SK-N-MC (cell line): ENCODE results near the gene PDE3B.

Experiments
- DNase-seq: peaks from one replicate; pipeline ENCODE4 v3.0.0-alpha.2; 2011; ENCODE audit warnings: low read depth, low spot score
- H3K27ac ChIP-seq: fragments of 200-600 bp; sonication (generic); 2 replicates; pipeline ENCODE4 v1.5.1; 2016; ENCODE audit warnings: mixed run types
- H3K36me3 ChIP-seq: fragments of 200-600 bp; sonication (generic); 2 replicates; pipeline ENCODE4 v1.6.1; 2017; ENCODE audit warnings: antibody characterized with exemption, low read length, mixed read lengths; ENCODE audit not compliant: insufficient read depth
- H3K4me3 ChIP-seq: fragments of 200-600 bp; sonication (generic); 2 replicates; pipeline ENCODE4 v1.5.1; 2016
- H3K9ac ChIP-seq: fragments of 200-600 bp; sonication (generic); 2 replicates; pipeline ENCODE4 v1.8.0; 2017; ENCODE audit warnings: mixed run types, mixed read lengths; ENCODE audit not compliant: insufficient read length
- H3K9me3 ChIP-seq: fragments of 200-600 bp; sonication (generic); 2 replicates; pipeline ENCODE4 v1.6.1; 2017; ENCODE audit warnings: low read depth, mild to moderate bottlenecking, antibody characterized with exemption, low read length, moderate library complexity, mixed read lengths
- EZH2 ChIP-seq: fragments of 200-600 bp; sonication (generic); IDR thresholded peaks from one replicate; pipeline ENCODE4 v1.6.1; 2017; ENCODE audit warnings: antibody characterized with exemption
- FOXP2 ChIP-seq: optimal IDR thresholded peaks from 2 replicates; pipeline ENCODE3; 2011; ENCODE audit warnings: mild to moderate bottlenecking, moderate library complexity; ENCODE audit not compliant: insufficient read depth; ENCODE audit errors: extremely low read length, control extremely low read depth
- POLR2AphosphoS5 ChIP-seq: IDR thresholded peaks from 2 replicates; pipeline ENCODE4 v1.6.1; 2012; ENCODE audit warnings: mild to moderate bottlenecking, low read depth, low read length, borderline replicate concordance

The PDE3B gene

DNA sequence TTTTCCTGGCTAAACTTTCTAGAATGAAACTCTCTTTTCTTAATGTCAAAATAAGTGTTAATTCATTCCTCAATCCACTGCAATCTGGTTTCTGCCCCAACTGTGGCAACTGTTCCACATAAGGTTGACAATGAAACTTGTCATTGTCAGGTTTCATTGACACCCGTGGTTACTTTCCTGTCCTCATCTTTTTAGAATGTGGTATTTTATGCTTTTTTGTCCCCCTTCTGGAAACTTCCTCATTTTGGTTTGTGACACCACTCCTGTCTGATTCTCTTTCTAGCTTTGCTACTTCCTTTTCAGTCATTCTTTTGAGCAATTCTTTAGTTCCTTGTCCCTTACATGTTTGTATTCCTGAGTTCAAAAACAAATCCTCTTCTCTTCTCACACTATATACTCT is 7.5 kb upstream of the PDE3B start:
- no peak overlapping the region for H3K9ac ChIP-seq
- H3K27ac ChIP-seq, result no peak overlapping the region
- no peak for DNase-seq
- no peaks in the 10 kb centered on the region for H3K36me3 ChIP-seq
- no peak for TF ChIP-seq POLR2AphosphoS5
- H3K9me3 ChIP-seq, result no peaks in the 10 kb centered on the region
- H3K4me3 ChIP-seq, result no peak overlapping the region

DNA sequence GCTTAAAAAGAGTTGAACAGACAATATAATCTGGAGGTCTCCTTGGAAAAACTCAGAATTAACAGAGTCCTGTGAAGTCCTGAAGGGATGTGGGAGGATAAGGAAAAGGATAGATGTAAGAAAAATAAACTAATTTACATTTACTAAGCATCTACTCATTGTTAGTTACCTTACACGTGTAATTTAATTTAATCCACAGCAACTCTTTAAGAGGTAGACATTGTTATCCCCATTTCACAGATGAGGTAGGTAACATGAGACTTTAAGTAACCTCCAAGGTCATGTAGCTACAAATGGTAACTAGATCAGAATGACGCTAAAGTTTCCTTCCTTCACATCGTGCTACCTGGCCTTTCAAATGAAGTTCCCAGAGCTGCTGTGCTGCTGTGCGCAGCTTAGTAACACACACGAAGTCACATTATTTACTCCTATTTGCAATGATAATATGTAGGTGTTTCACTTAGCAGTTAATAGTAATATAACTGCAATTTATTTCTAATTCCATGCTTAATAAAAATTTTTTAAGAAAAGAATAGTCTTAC is 5.7 kb upstream of the PDE3B start:
- H3K9me3 ChIP-seq, result no peaks in the 10 kb centered on the region
- TF ChIP-seq POLR2AphosphoS5 (no peak), EZH2 (no peak), FOXP2 (no peak)
- H3K4me3 ChIP-seq, result no peak overlapping the region
- no peak overlapping the region for H3K9ac ChIP-seq
- no peaks in the 10 kb centered on the region for H3K36me3 ChIP-seq
- H3K27ac ChIP-seq, result no peak overlapping the region
- DNase-seq, result no peak

DNA sequence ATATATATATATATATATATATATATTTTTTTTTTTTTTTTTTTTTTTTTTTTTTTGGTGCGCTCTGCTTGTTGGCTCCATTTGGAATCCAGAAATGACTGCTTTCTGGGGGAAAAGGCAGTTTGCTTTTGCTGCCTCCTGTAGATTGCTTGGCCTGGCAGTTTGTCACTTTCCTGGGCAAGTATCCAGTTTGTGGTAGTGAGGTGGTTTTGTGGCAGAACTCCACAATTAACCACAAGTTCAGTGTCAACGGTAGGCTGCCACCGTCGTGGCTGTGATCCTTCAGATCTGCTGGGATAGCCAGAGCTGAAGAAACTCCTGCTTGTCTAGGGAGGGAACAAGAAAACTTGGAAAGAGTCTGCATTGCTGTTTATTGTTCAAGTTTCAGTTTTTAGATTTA is 5.0 kb upstream of the PDE3B start:
- H3K9ac ChIP-seq, result no peak overlapping the region
- no peaks in the 10 kb centered on the region for H3K36me3 ChIP-seq
- no peak overlapping the region for H3K4me3 ChIP-seq
- no peaks in the 10 kb centered on the region for H3K9me3 ChIP-seq
- TF ChIP-seq FOXP2 (no peak), POLR2AphosphoS5 (no peak), EZH2 (no peak)
- DNase-seq, result no peak
- no peak overlapping the region for H3K27ac ChIP-seq

- H3K9me3 ChIP-seq, result no peaks in the 10 kb centered on the region
- TF ChIP-seq EZH2, result no peak
- no peak for TF ChIP-seq POLR2AphosphoS5
- no peak for TF ChIP-seq FOXP2
- no peak overlapping the region for H3K9ac ChIP-seq
- no peak overlapping the region for H3K4me3 ChIP-seq
- no peaks in the 10 kb centered on the region for H3K36me3 ChIP-seq
- H3K27ac ChIP-seq, result no peak overlapping the region
- DNase-seq, result no peak
These were observed 1.8 kb upstream of the PDE3B start for GRCh38 chr11:14641801-14642200.

- peak overlapping the region; percentile 86 for H3K4me3 ChIP-seq
- no peak overlapping the region for H3K27ac ChIP-seq
- no peak for TF ChIP-seq FOXP2
- no peak for TF ChIP-seq EZH2
- TF ChIP-seq POLR2AphosphoS5, result no peak
- DNase-seq, result no peak
- no peak overlapping the region for H3K9ac ChIP-seq
- H3K36me3 ChIP-seq, result no peaks in the 10 kb centered on the region
- H3K9me3 ChIP-seq, result no peaks in the 10 kb centered on the region
These were observed 1.2 kb upstream of the PDE3B start for GRCh38 chr11:14642453-14642852.

- no peak for DNase-seq
- Histone ChIP-seq H3K36me3 (no peaks in the 10 kb centered on the region), H3K9ac (peak overlapping the region; percentile 63), H3K4me3 (peak overlapping the region; percentile 86), H3K9me3 (no peaks in the 10 kb centered on the region), H3K27ac (no peak overlapping the region)
- TF ChIP-seq POLR2AphosphoS5, result no peak
- no peak for TF ChIP-seq FOXP2
- no peak for TF ChIP-seq EZH2
These were observed 519 bp upstream of the PDE3B start for GRCh38 chr11:14642873-14643696.

DNA sequence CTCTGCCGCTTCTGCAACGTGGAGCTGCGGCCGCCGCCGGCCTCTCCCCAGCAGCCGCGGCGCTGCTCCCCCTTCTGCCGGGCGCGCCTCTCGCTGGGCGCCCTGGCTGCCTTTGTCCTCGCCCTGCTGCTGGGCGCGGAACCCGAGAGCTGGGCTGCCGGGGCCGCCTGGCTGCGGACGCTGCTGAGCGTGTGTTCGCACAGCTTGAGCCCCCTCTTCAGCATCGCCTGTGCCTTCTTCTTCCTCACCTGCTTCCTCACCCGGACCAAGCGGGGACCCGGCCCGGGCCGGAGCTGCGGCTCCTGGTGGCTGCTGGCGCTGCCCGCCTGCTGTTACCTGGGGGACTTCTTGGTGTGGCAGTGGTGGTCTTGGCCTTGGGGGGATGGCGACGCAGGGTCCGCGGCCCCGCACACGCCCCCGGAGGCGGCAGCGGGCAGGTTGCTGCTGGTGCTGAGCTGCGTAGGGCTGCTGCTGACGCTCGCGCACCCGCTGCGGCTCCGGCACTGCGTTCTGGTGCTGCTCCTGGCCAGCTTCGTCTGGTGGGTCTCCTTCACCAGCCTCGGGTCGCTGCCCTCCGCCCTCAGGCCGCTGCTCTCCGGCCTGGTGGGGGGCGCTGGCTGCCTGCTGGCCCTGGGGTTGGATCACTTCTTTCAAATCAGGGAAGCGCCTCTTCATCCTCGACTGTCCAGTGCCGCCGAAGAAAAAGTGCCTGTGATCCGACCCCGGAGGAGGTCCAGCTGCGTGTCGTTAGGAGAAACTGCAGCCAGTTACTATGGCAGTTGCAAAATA is 816 bp downstream of the PDE3B start:
- no peaks in the 10 kb centered on the region for H3K9me3 ChIP-seq
- H3K36me3 ChIP-seq, result no peaks in the 10 kb centered on the region
- TF ChIP-seq EZH2, result no peak
- TF ChIP-seq POLR2AphosphoS5, result no peak
- no peak for TF ChIP-seq FOXP2
- no peak overlapping the region for H3K27ac ChIP-seq
- H3K9ac ChIP-seq, result peak overlapping the region; percentile 63
- H3K4me3 ChIP-seq, result peak overlapping the region; percentile 86
- no peak for DNase-seq

DNA sequence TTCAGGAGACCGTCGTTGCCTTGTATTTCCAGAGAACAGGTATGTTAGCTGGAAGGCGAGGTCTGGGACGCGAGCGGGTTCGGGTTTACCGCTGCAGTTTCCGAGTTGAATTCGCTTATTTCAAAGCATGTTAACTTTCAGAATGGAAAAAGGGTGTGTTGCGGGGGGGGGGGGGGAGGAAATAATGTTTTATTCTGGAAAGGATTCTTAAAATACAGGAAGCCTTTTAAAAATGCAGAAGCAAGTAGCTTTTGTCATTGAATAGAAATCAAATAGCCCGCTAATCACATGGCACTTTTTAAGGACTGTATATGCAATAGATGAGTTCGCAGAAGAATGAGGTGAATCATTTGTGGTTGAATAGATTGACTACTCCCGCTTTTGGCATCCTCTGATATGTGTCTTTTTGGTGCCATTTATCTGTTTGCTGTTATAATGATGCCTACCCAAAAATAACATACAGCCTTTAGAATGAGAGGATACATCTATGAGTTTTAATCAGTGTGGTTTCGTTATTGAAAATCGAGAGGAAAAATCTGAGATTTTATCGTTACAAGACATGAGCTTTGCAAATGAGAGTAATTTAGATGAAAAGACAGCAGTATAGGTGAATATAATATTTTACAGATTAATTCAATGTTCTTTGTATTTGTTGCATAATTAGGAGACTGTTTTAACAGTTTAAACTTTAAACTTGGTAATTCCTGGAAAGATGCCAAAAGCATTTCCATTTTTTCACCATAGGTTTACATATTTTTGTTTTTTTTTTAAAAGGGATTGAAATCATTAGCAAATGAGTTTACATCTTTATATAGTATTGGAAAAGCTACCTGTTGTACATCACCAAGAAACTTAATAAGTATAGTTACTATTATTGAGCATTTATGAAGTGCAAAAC is 1.7 kb downstream of the PDE3B start:
- peak overlapping the region; percentile 86 for H3K4me3 ChIP-seq
- no peak overlapping the region for H3K27ac ChIP-seq
- peak overlapping the region; percentile 63 for H3K9ac ChIP-seq
- H3K36me3 ChIP-seq, result no peaks in the 10 kb centered on the region
- no peak for DNase-seq
- TF ChIP-seq EZH2, result no peak
- no peak for TF ChIP-seq FOXP2
- TF ChIP-seq POLR2AphosphoS5, result no peak
- no peaks in the 10 kb centered on the region for H3K9me3 ChIP-seq
